H1 (cell line): ENCODE results near the gene OVCH2. TPM values are rescaled to one million over a fixed set of nuclear protein-coding genes. Genes with fewer than 3 reads are reported as not detected.

Experiments
- CTCF ChIA-PET: fragments of 300-600 bp; sonication (Branson Sonifier 250); formaldehyde crosslinking; loops from one replicate; lab custom pipeline; 2021; ENCODE audit not compliant: partially characterized antibody; lab: Charles Lee
- POLR2A ChIA-PET: fragments of 300-600 bp; sonication (Branson Sonifier 250); formaldehyde crosslinking; loops from one replicate; lab custom pipeline; 2021; ENCODE audit warnings: inconsistent platforms; ENCODE audit not compliant: partially characterized antibody; lab: Charles Lee
- DNase-seq, 2 experiments: peaks; one replicate each; pipeline versions ENCODE4 v3.0.0 to v3.0.0-alpha.2; 2010 to 2022; ENCODE audit warnings: low spot score in 2 of 2, low read depth in 1 of 2, mixed read lengths in 1 of 2
- FAIRE-seq: peaks from 2 replicates; lab custom pipeline; 2011; peaks lifted over from hg19 to GRCh38; lab: Jason Lieb, UNC
- H2AFZ ChIP-seq: 2 replicates; pipeline ENCODE4 v1.8.1; 2012; ENCODE audit warnings: low read length, inconsistent platforms
- H2AK5ac ChIP-seq: 2 replicates; pipeline ENCODE4 v1.6.1; 2013; ENCODE audit warnings: low read depth, low read length
- H2BK120ac ChIP-seq: replicated peaks from 2 replicates; pipeline ENCODE3; 2013; ENCODE audit warnings: low read depth, low read length, inconsistent platforms
- H2BK12ac ChIP-seq: 2 replicates; pipeline ENCODE4 v1.6.1; 2013; ENCODE audit warnings: low read depth, low read length
- H2BK15ac ChIP-seq: 2 replicates; pipeline ENCODE4 v1.6.1; 2013; ENCODE audit warnings: low read length
- H2BK20ac ChIP-seq: 2 replicates; pipeline ENCODE4 v1.6.1; 2013; ENCODE audit warnings: low read length
- H2BK5ac ChIP-seq: 2 replicates; pipeline ENCODE4 v1.6.1; 2013; ENCODE audit warnings: low read depth, low read length
- H3K14ac ChIP-seq: 2 replicates; pipeline ENCODE4 v1.6.1; 2013; ENCODE audit warnings: inconsistent platforms; ENCODE audit not compliant: insufficient read length
- H3K18ac ChIP-seq: 2 replicates; pipeline ENCODE4 v1.6.1; 2013; ENCODE audit warnings: low read length; ENCODE audit errors: extremely low read depth
- H3K23ac ChIP-seq: 2 replicates; pipeline ENCODE4 v1.6.1; 2013; ENCODE audit warnings: inconsistent platforms; ENCODE audit not compliant: insufficient read length
- H3K23me2 ChIP-seq: 2 replicates; pipeline ENCODE4 v1.6.1; 2013; ENCODE audit warnings: low read depth, low read length
- H3K27ac ChIP-seq: 2 replicates; pipeline ENCODE4 v1.6.1; 2011; ENCODE audit warnings: low read depth, low read length, inconsistent platforms
- H3K27me3 ChIP-seq, 4 experiments: replicated peaks in 1 of 4; 1 replicate in 1 of 4; 2 replicates in 3 of 4; pipeline versions ENCODE4 v1.6.1 to v1.8.1; 2011 to 2013; ENCODE audit warnings: low read length in 3 of 4, mild to moderate bottlenecking in 3 of 4, inconsistent platforms in 2 of 4, mixed read lengths in 2 of 4, moderate library complexity in 1 of 4; ENCODE audit not compliant: control insufficient read depth in 3 of 4, insufficient read depth in 3 of 4; ENCODE audit errors: extremely low read depth in 1 of 4
- H3K36me3 ChIP-seq, 4 experiments: 2 replicates each; pipeline versions ENCODE4 v1.6.1 to v1.8.1; 2011 to 2013; ENCODE audit warnings: mild to moderate bottlenecking in 4 of 4, low read length in 3 of 4, moderate library complexity in 2 of 4, control low read depth in 1 of 4, inconsistent platforms in 1 of 4; ENCODE audit not compliant: insufficient read depth in 4 of 4, control insufficient read depth in 2 of 4
- H3K4ac ChIP-seq: replicated peaks from 2 replicates; pipeline ENCODE3; 2013; ENCODE audit warnings: low read length, low read depth, mixed read lengths, inconsistent platforms; ENCODE audit not compliant: insufficient read length
- H3K4me1 ChIP-seq, 4 experiments: replicated peaks in 1 of 4; 1 replicate in 1 of 4; 2 replicates in 3 of 4; pipeline versions ENCODE4 v1.6.1 to v1.8.1; 2011 to 2013; ENCODE audit warnings: low read length in 3 of 4, inconsistent platforms in 2 of 4, mixed read lengths in 1 of 4; ENCODE audit not compliant: insufficient read depth in 4 of 4, control insufficient read depth in 3 of 4
- H3K4me2 ChIP-seq, 2 experiments: 2 replicates each; pipeline versions ENCODE4 v1.6.1 to v1.8.1; 2011 to 2013; ENCODE audit warnings: low read depth in 2 of 2, low read length in 2 of 2, control low read depth in 1 of 2, inconsistent platforms in 1 of 2, mild to moderate bottlenecking in 1 of 2; ENCODE audit not compliant: insufficient read depth in 1 of 2
- H3K4me3 ChIP-seq, 4 experiments: fragments of 200-600, 300-600 bp in 1 of 4; sonication (generic), shearing (Covaris generic), sonication (Bioruptor Twin) in 1 of 4; 2 replicates each; pipeline versions ENCODE4 v1.5.1 to v1.8.1; 2011 to 2016; ENCODE audit warnings: low read length in 4 of 4, low read depth in 3 of 4, control low read depth in 2 of 4, inconsistent platforms in 2 of 4, mild to moderate bottlenecking in 2 of 4, mixed read lengths in 1 of 4, moderate library complexity in 1 of 4; ENCODE audit not compliant: insufficient read depth in 2 of 4; ENCODE audit errors: extremely low read depth in 1 of 4
- H3K56ac ChIP-seq: replicated peaks from 2 replicates; pipeline ENCODE3; 2013; ENCODE audit warnings: low read depth, mild to moderate bottlenecking, mixed read lengths, low read length, inconsistent platforms; ENCODE audit not compliant: insufficient read length
- H3K79me1 ChIP-seq: 2 replicates; pipeline ENCODE4 v1.6.1; 2013; ENCODE audit warnings: low read depth, low read length, control low read depth
- H3K79me2 ChIP-seq, 2 experiments: 2 replicates each; pipeline versions ENCODE4 v1.6.1 to v1.8.1; 2012 to 2013; ENCODE audit warnings: low read length in 2 of 2, mild to moderate bottlenecking in 2 of 2, inconsistent platforms in 1 of 2; ENCODE audit not compliant: insufficient read depth in 2 of 2, control insufficient read depth in 1 of 2
- H3K9ac ChIP-seq, 4 experiments: replicated peaks in 1 of 4; 1 replicate in 1 of 4; 2 replicates in 3 of 4; pipeline versions ENCODE4 v1.6.1 to v1.8.1; 2011 to 2013; ENCODE audit warnings: low read depth in 3 of 4, low read length in 3 of 4, control low read depth in 2 of 4, mild to moderate bottlenecking in 2 of 4, moderate library complexity in 2 of 4, inconsistent platforms in 1 of 4; ENCODE audit errors: extremely low read depth in 1 of 4
- H3K9me3 ChIP-seq, 2 experiments: 2 replicates each; pipeline versions ENCODE4 v1.6.1 to v1.8.1; 2012 to 2013; ENCODE audit warnings: mild to moderate bottlenecking in 2 of 2, moderate library complexity in 2 of 2, control low read depth in 1 of 2, inconsistent platforms in 1 of 2, low read depth in 1 of 2, low read length in 1 of 2, mixed read lengths in 1 of 2; ENCODE audit not compliant: insufficient read depth in 2 of 2
- H4K20me1 ChIP-seq, 2 experiments: replicated peaks in 1 of 2; 2 replicates each; pipeline versions ENCODE3 to v1.8.1; 2011 to 2013; ENCODE audit warnings: inconsistent platforms in 2 of 2, low read length in 2 of 2, mild to moderate bottlenecking in 1 of 2; ENCODE audit not compliant: insufficient read depth in 2 of 2, control insufficient read depth in 1 of 2
- H4K5ac ChIP-seq: 2 replicates; pipeline ENCODE4 v1.6.1; 2013; ENCODE audit warnings: low read length, low read depth, mixed read lengths, inconsistent platforms; ENCODE audit not compliant: insufficient read length
- H4K8ac ChIP-seq: 2 replicates; pipeline ENCODE4 v1.8.0; 2013; ENCODE audit warnings: mild to moderate bottlenecking, moderate library complexity, low read length, inconsistent platforms; ENCODE audit not compliant: insufficient read depth; ENCODE audit errors: extremely low read depth
- H4K91ac ChIP-seq: replicated peaks from 2 replicates; pipeline ENCODE3; 2013; ENCODE audit warnings: low read length, mixed read lengths, inconsistent platforms; ENCODE audit not compliant: insufficient read length
- ASH2L ChIP-seq: fragments of 200-600, 300-600 bp; sonication (generic); IDR thresholded peaks from one replicate; pipeline ENCODE4 v1.7.1; 2017; ENCODE audit warnings: low read length
- BACH1 ChIP-seq: IDR thresholded peaks from 2 replicates; pipeline ENCODE4 v1.6.1; 2012; ENCODE audit warnings: low read length, improper control_type of control experiment
- CEBPB ChIP-seq: IDR thresholded peaks from 2 replicates; pipeline ENCODE4 v1.6.1; 2012; ENCODE audit warnings: low read depth, low read length
- E2F6 ChIP-seq: IDR thresholded peaks from 2 replicates; pipeline ENCODE4 v1.6.1; 2012; ENCODE audit warnings: inconsistent platforms
- FOSL1 ChIP-seq: IDR thresholded peaks from 2 replicates; pipeline ENCODE4 v1.6.1; 2011; ENCODE audit warnings: mild to moderate bottlenecking, low read depth, low read length, moderate library complexity; ENCODE audit not compliant: insufficient read depth
- KDM1A ChIP-seq: fragments of 200-600, 300-600 bp; sonication (generic); IDR thresholded peaks from 2 replicates; pipeline ENCODE4 v1.7.1; 2016; ENCODE audit warnings: mild to moderate bottlenecking, low read length, borderline replicate concordance
- MAX ChIP-seq: IDR thresholded peaks from 2 replicates; pipeline ENCODE4 v1.6.1; 2012; ENCODE audit warnings: inconsistent platforms
- NANOG ChIP-seq: IDR thresholded peaks from 2 replicates; pipeline ENCODE4 v1.6.1; 2011; ENCODE audit warnings: low read length, low read depth, mild to moderate bottlenecking, inconsistent platforms; ENCODE audit not compliant: insufficient read depth, poor library complexity, severe bottlenecking
- NRF1 ChIP-seq: IDR thresholded peaks from 2 replicates; pipeline ENCODE4 v1.6.1; 2011; ENCODE audit warnings: mild to moderate bottlenecking, low read depth, low read length, improper control_type of control experiment
- SAP30 ChIP-seq: fragments of 300-600 bp; sonication (generic); IDR thresholded peaks from 2 replicates; pipeline ENCODE4 v1.7.1; 2012; ENCODE audit warnings: low read length, moderate library complexity, mild to moderate bottlenecking, inconsistent platforms; ENCODE audit not compliant: insufficient read depth, insufficient replicate concordance
- SIRT6 ChIP-seq: IDR thresholded peaks from one replicate; pipeline ENCODE4 v1.7.1; 2012; ENCODE audit warnings: low read length, inconsistent platforms
- TAF7 ChIP-seq: optimal IDR thresholded peaks from 2 replicates; pipeline ENCODE3; 2011; ENCODE audit warnings: low read depth, mild to moderate bottlenecking, inconsistent platforms, low read length, moderate library complexity, borderline replicate concordance
- WGBS, 2 experiments: shearing (Covaris generic) in 1 of 2; methylation state at CpG; one replicate each; pipeline versions ENCODE4 v1.1.6 to v1.1.7; 2013 to 2015; ENCODE audit warnings: low lambda C conversion rate in 2 of 2, mixed read lengths in 2 of 2, inconsistent platforms in 1 of 2, low coverage in 1 of 2, missing lambda C conversion rate in 1 of 2; ENCODE audit not compliant: insufficient replicate concordance in 2 of 2, insufficient coverage in 1 of 2, insufficient read length in 1 of 2; ENCODE audit errors: extremely low coverage in 1 of 2, missing lambda C conversion rate in 1 of 2; 5-methylcytosine and 5-hydroxymethylcytosine counted together
- polyA plus RNA-seq, 7 experiments: library from polyadenylated mRNA; depleted of rRNA in 3 of 7; stranded (reverse) in 5 of 7; unstranded in 2 of 7; fragments of >200 nt in 5 of 7; fragments of 200-250 nt in 2 of 7; gene quantifications; 1 replicate in 5 of 7; 2 replicates in 1 of 7; 4 replicates in 1 of 7; pipeline versions ENCODE4 v1.2.1 to v1.2.3, GENCODE V29; 2011 to 2013; ENCODE audit warnings: missing spikeins in 2 of 7, mixed read lengths in 2 of 7
- total RNA-seq: library from RNA; stranded (reverse); fragmentation: NEBNext Ultra II Directional; extraction: Animal tissue kit (Norgen Biotek cat#: 25700); gene quantifications from 2 replicates; pipeline ENCODE4 v1.2.1, GENCODE V29; 2021

OVCH2 gene
- total and polyA plus RNA-seq, 2 of the 8 experiments (the other 6 are each of a cell fraction or from before 2014, with no cell fraction given): 0.03 to 1.1 TPM

GRCh38 chr11:7654195-7654705 is 52.0 kb downstream of the OVCH2 start:
- H3K56ac ChIP-seq: no peak overlapping the region
- no peak overlapping the region for H3K4ac ChIP-seq
- no peak overlapping the region for H2AFZ ChIP-seq
- no peaks in the 10 kb centered on the region for H3K9me3 ChIP-seq
- no peak overlapping the region for H4K5ac ChIP-seq
- no peaks in the 10 kb centered on the region for H3K79me1 ChIP-seq
- H2AK5ac ChIP-seq: no peak overlapping the region
- no peak overlapping the region for H2BK15ac ChIP-seq
- no peaks in the 10 kb centered on the region for H3K27me3 ChIP-seq
- no peak overlapping the region for H3K4me3 ChIP-seq
- ChIA-PET POLR2A (interaction anchor here (1.0 kb wide), 1 partner anchor 22 kb away, joined by 3 read pairs; no protein-coding TSS in a partner anchor), CTCF (interaction anchor here (0.6 to 16.4 kb wide), 10 partner anchors 11 to 207 kb away, joined by 3 to 325 read pairs (median 4); partner anchors contain the start of gene OLFML1)
- H3K79me2 ChIP-seq: no peaks in the 10 kb centered on the region
- H2BK5ac ChIP-seq: no peak overlapping the region
- no peak overlapping the region for H3K27ac ChIP-seq
- H2BK20ac ChIP-seq: no peak overlapping the region
- H4K91ac ChIP-seq: no peak overlapping the region
- H4K8ac ChIP-seq: no peak overlapping the region
- no peaks in the 10 kb centered on the region for H3K23me2 ChIP-seq
- no peak overlapping the region for H3K4me2 ChIP-seq
- DNase-seq (no peak), FAIRE-seq (no peak)
- no peaks in the 10 kb centered on the region; a peak in 2 of 8 replicates for H3K36me3 ChIP-seq
- no peak overlapping the region for H3K18ac ChIP-seq
- WGBS, 2 experiments: 94% methylated on average over 4 of the region's 4 CpGs; no CpG with 5 or more reads in 1 of the 2 experiments
- no peak overlapping the region for H2BK12ac ChIP-seq
- no peaks in the 10 kb centered on the region for H3K4me1 ChIP-seq
- no peak overlapping the region for H3K14ac ChIP-seq
- H2BK120ac ChIP-seq: no peak overlapping the region
- H4K20me1 ChIP-seq: no peaks in the 10 kb centered on the region
- no peak overlapping the region for H3K23ac ChIP-seq
- no peak overlapping the region for H3K9ac ChIP-seq
- TF ChIP-seq TAF7 (no peak), NANOG (no peak), SAP30 (no peak), MAX (no peak), ASH2L (no peak), E2F6 (no peak), NRF1 (no peak), CEBPB (no peak), BACH1 (no peak), KDM1A (no peak), SIRT6 (no peak), FOSL1 (no peak)
